Stimulated activated CD8-positive, alpha-beta memory T cell treated with anti-CD3 and anti-CD28 coated beads, Interleukin-15, amount 100 ng/mL, for 24 hours (primary cell): ENCODE results near the gene RPS15.

Source experiments
- DNase-seq: peaks from one replicate; pipeline ENCODE4 v3.0.0-alpha.2; 2020; ENCODE audit warnings: low read depth

Gene RPS15

GRCh38 chr19:1453525-1454364 lies 15.5 kb downstream of the RPS15 start:
- DNase-seq: no peak

DNA sequence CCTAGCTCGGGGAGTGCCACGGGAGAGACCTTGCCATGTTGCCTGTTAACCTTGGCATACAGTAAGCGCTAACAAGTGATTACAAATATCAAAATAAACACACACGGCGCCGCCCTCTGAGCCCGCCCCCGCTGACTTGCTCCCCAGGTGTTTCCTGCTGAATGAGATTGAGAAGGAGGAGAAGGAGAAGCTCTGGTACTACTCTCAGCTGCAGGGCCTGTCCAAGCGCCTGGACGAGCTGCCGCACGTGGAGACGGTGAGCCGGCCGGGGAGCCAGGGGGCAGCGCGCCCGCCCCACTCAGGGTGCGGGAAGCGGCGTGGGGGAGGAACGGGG lies 16.8 kb downstream of the RPS15 start:
- no peak for DNase-seq

GRCh38 chr19:1455336-1456120 lies 17.3 kb downstream of the RPS15 start:
- DNase-seq: no peak

GRCh38 chr19:1456121-1456900 lies 18.1 kb downstream of the RPS15 start:
- no peak for DNase-seq

DNA sequence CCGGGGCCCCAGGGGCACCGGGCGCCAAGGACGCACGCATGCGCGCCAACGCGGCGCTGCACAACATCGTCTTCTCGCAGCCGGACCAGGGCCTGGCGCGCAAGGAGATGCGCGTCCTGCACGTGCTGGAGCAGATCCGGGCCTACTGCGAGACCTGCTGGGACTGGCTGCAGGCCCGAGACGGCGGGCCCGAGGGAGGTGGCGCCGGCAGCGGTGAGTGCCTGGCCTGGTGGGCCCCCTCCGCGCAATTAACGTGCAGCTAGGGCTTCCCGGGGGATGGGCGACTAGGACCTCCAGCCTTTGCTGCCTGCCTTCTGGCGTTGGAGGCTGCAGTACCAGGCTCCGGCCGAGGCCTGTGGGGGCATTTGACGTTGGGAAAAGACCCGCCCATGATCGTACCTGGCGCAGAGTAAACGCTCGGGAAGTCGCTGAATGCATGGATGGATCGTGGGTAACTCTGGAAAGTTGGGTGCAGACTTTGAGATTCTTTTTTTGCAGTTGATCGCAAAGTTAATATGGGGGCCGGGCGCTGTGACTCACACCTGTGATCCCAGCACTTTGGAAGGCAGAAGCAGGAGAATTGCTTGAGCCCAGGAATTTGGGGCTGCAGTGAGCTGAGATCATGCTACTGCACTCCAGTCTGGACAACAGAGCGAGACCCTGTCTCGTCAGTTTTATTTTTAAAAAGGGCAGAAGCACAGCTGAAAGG lies 19.0 kb downstream of the RPS15 start:
- DNase-seq: no peak

- no peak for DNase-seq
Measured at GRCh38 chr19:1457892-1458291, 19.7 kb downstream of the RPS15 start.

DNA sequence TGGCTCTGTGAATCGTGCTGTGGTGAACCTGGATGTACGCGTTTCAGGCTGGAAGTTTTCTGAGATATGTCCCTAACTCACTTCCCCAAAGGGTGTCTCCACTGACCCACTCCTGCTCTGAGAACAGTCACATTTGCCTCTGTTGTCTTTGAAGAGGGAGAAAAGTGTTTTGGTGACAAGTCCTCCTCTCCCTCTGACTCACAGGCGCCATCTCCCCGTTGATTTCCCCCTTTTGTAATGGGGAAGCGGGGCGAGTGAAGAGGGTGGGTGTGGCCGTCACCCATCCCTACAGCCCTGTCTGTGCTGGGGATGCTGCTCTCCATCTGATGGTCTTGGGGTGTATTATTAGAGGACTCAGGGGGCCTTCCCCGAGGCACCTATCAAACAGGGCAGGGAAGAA lies 21.3 kb downstream of the RPS15 start:
- DNase-seq: no peak

GRCh38 chr19:1460033-1460995 lies 22.1 kb downstream of the RPS15 start:
- no peak for DNase-seq

- no peak for DNase-seq
Measured at GRCh38 chr19:1461862-1462261, 23.7 kb downstream of the RPS15 start.

- DNase-seq: no peak
Measured at GRCh38 chr19:1465191-1466016, 27.2 kb downstream of the RPS15 start.

DNA sequence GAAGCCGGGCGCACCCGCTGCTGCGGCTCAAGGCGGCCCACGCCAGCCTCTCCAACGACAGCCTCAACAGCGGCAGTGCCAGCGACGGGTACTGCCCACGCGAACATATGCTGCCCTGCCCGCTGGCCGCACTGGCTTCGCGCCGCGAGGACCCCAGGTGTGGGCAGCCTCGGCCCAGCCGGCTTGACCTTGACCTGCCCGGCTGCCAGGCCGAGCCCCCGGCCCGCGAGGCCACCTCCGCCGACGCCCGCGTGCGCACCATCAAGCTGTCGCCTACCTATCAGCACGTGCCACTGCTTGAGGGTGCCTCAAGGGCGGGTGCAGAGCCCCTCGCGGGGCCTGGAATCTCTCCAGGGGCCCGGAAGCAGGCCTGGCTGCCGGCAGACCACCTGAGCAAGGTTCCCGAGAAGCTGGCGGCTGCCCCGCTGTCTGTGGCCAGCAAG lies 27.8 kb downstream of the RPS15 start:
- DNase-seq: no peak

GRCh38 chr19:1466461-1467214 lies 28.4 kb downstream of the RPS15 start:
- no peak for DNase-seq

DNA sequence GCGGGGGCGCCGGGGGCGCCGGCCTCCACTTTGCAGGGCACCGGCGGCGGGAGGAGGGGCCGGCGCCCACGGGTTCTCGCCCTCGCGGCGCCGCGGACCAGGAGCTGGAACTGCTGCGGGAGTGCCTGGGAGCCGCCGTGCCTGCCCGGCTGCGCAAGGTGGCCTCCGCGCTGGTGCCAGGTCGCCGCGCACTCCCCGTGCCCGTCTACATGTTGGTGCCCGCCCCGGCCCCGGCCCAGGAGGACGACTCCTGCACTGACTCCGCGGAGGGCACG lies 29.0 kb downstream of the RPS15 start:
- no peak for DNase-seq

GRCh38 chr19:1467490-1468273 lies 29.5 kb downstream of the RPS15 start:
- DNase-seq: no peak

DNA sequence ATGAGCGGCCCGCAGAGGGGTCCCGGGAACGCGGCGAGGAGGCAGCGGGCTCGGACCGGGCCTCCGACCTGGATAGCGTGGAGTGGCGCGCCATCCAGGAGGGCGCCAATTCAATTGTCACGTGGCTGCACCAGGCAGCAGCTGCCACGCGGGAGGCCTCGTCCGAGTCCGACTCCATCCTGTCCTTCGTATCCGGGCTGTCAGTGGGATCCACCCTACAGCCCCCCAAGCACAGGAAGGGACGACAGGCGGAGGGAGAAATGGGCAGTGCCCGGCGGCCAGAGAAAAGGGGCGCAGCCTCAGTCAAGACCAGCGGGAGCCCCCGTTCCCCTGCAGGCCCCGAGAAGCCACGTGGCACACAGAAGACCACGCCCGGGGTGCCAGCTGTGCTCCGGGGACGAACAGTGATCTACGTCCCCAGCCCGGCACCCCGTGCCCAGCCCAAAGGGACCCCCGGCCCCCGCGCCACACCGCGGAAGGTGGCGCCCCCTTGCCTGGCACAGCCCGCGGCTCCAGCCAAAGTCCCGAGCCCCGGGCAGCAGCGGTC lies 30.2 kb downstream of the RPS15 start:
- no peak for DNase-seq

DNA sequence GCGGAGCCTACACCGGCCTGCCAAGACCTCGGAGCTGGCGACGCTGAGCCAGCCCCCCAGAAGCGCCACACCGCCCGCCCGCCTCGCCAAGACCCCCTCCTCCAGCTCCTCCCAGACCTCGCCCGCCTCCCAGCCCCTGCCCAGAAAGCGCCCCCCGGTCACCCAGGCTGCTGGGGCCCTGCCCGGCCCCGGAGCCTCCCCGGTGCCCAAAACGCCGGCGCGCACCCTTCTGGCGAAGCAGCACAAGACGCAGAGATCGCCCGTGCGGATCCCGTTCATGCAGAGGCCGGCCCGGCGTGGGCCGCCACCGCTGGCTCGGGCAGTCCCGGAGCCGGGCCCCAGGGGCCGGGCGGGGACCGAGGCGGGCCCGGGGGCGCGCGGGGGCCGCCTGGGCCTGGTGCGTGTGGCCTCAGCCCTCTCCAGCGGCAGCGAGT lies 30.6 kb downstream of the RPS15 start:
- DNase-seq: no peak

- no peak for DNase-seq
Measured at GRCh38 chr19:1469255-1470054, 31.3 kb downstream of the RPS15 start.

DNA sequence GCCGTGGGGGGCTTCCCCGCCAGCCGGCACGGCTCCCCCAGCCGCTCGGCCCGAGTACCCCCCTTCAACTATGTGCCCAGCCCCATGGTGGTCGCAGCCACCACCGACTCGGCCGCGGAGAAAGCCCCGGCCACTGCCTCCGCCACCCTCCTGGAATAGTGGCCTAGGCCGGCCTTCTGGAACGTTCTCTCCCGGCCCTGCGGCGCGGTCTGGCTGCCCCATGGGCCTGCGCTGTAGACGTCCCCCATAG lies 31.8 kb downstream of the RPS15 start:
- DNase-seq: no peak
